NCI-H345 (cell line): ENCODE measurements around the gene TMEM59.
"Not testable (repeated sequence)": the region's sequence is repeated elsewhere in the genome, so short reads cannot be mapped to it uniquely, and the experiment has no call there.

Source experiments
- DNase-seq: peaks from one replicate; lab custom pipeline; 2025; lab: John Stamatoyannopoulos, UW

Gene TMEM59

GRCh38 chr1:54052431-54052933 is 522 bp downstream of the TMEM59 start:
- DNase-seq: peak; percentile 36

GRCh38 chr1:54051933-54052430 is 1.0 kb downstream of the TMEM59 start:
- DNase-seq: no peak

GRCh38 chr1:54050435-54050834 is 2.6 kb downstream of the TMEM59 start:
- not testable (repeated sequence) for DNase-seq

GRCh38 chr1:54047384-54048305 is 5.4 kb downstream of the TMEM59 start:
- DNase-seq: no peak

GRCh38 chr1:54046671-54047383 is 6.2 kb downstream of the TMEM59 start:
- DNase-seq: no peak

- DNase-seq: no peak
These were observed 7.5 kb downstream of the TMEM59 start for GRCh38 chr1:54045496-54045895.

- no peak for DNase-seq
These were observed 11.2 kb downstream of the TMEM59 start for GRCh38 chr1:54041806-54042205.

GRCh38 chr1:54037476-54037875 is 15.5 kb downstream of the TMEM59 start:
- DNase-seq: no peak

- DNase-seq: no peak
These were observed 24.4 kb downstream of the TMEM59 start for GRCh38 chr1:54028306-54029251.

GRCh38 chr1:54027848-54028247 is 25.2 kb downstream of the TMEM59 start:
- no peak for DNase-seq

GRCh38 chr1:54024811-54025210 is 28.2 kb downstream of the TMEM59 start:
- not testable (repeated sequence) for DNase-seq

GRCh38 chr1:54024358-54024757 is 28.6 kb downstream of the TMEM59 start:
- DNase-seq: no peak

GRCh38 chr1:54019562-54020176 is 33.3 kb downstream of the TMEM59 start:
- not testable (repeated sequence) for DNase-seq

- no peak for DNase-seq
These were observed 34.4 kb downstream of the TMEM59 start for GRCh38 chr1:54018635-54019034.

GRCh38 chr1:54017979-54018378 is 35.0 kb downstream of the TMEM59 start, which contains the start of gene LDLRAD1:
LDLRAD1 (minus strand) TSS chr1:54018186; CDS start chr1:54018112, 74 bp downstream.
- DNase-seq: no peak

- peak; percentile 34 for DNase-seq
These were observed 36.4 kb downstream of the TMEM59 start for GRCh38 chr1:54016343-54017282.

- DNase-seq: no peak
These were observed 38.9 kb downstream of the TMEM59 start for GRCh38 chr1:54014009-54014629.

GRCh38 chr1:54013393-54014008 is 39.5 kb downstream of the TMEM59 start:
- no peak for DNase-seq

- DNase-seq: no peak
These were observed 40.1 kb downstream of the TMEM59 start for GRCh38 chr1:54012863-54013262.
